Calu3 (cell line): ENCODE measurements around the gene EXOSC6. TPM values are rescaled to one million over a fixed set of nuclear protein-coding genes. Genes with fewer than 3 reads are reported as not detected.
"Not testable (repeated sequence)": the region's sequence is repeated elsewhere in the genome, so short reads cannot be mapped to it uniquely, and the experiment has no call there.

Source experiments
- BruUV-seq: library from RNA; stranded (reverse); fragments of 400-500 nt; replicated peaks from 2 replicates; lab custom pipeline; 2021; lab: Mats Ljungman, UMichigan
- CTCF ChIA-PET: fragments of 300-600 bp; sonication (Branson Sonifier 250); formaldehyde crosslinking; loops from one replicate; lab custom pipeline; 2022; ENCODE audit warnings: antibody characterized with exemption; lab: Charles Lee
- DNase-seq: peaks from one replicate; pipeline ENCODE4 v3.0.0; 2022
- H3K27ac Mint-ChIP-seq: one replicate; pipeline ENCODE4 v1.8.0; 2022; ENCODE audit warnings: mixed read lengths; ENCODE audit not compliant: unreplicated experiment
- H3K27me3 Mint-ChIP-seq: one replicate; pipeline ENCODE4 v1.8.0; 2022; ENCODE audit warnings: mixed read lengths; ENCODE audit not compliant: unreplicated experiment
- H3K36me3 Mint-ChIP-seq: one replicate; pipeline ENCODE4 v1.8.0; 2022; ENCODE audit warnings: mild to moderate bottlenecking, moderate library complexity, mixed read lengths; ENCODE audit not compliant: insufficient read depth, unreplicated experiment
- H3K4me1 Mint-ChIP-seq: one replicate; pipeline ENCODE4 v1.8.0; 2022; ENCODE audit warnings: mild to moderate bottlenecking, low read depth, mixed read lengths; ENCODE audit not compliant: unreplicated experiment
- H3K4me3 Mint-ChIP-seq: one replicate; pipeline ENCODE4 v1.8.0; 2022; ENCODE audit warnings: mild to moderate bottlenecking, low read depth, moderate library complexity, mixed read lengths; ENCODE audit not compliant: unreplicated experiment
- H3K9me3 Mint-ChIP-seq: one replicate; pipeline ENCODE4 v1.8.0; 2022; ENCODE audit warnings: low read depth, mixed read lengths; ENCODE audit not compliant: unreplicated experiment
- intact Hi-C: fragments of 100-400 bp; cut with micrococcal nuclease; formaldehyde crosslinking; loops from one replicate; pipeline ENCODE4 v1.10.0; 2022; ENCODE audit not compliant: unreplicated experiment
- total RNA-seq: library from RNA; stranded (reverse); gene quantifications from 2 replicates; pipeline ENCODE4 v1.2.3, GENCODE V29; 2022

EXOSC6 gene
- total RNA-seq, 1 experiment from 2014 or later = 32.3 TPM

- peaks cover 31% of the 10 kb centered on the region for H3K36me3 Mint-ChIP-seq
- H3K4me3 Mint-ChIP-seq, BruUV-seq, H3K9me3 Mint-ChIP-seq, H3K27ac Mint-ChIP-seq, H3K27me3 Mint-ChIP-seq, intact Hi-C loops, CTCF ChIA-PET, DNase-seq: not testable (repeated sequence)
- H3K4me1 Mint-ChIP-seq = peaks cover 10% of the 10 kb centered on the region
Observed at GRCh38 chr16:70226024-70226423, 25.7 kb downstream of the EXOSC6 start.

- intact Hi-C loops, H3K27me3 Mint-ChIP-seq, H3K4me3 Mint-ChIP-seq, H3K27ac Mint-ChIP-seq, DNase-seq, CTCF ChIA-PET, BruUV-seq, H3K9me3 Mint-ChIP-seq: not testable (repeated sequence)
- Mint-ChIP-seq H3K4me1 (peaks cover 10% of the 10 kb centered on the region), H3K36me3 (peaks cover 32% of the 10 kb centered on the region)
Observed at GRCh38 chr16:70225430-70225829, 26.3 kb downstream of the EXOSC6 start.

- H3K9me3 Mint-ChIP-seq, H3K4me3 Mint-ChIP-seq, H3K27me3 Mint-ChIP-seq, H3K27ac Mint-ChIP-seq, DNase-seq, BruUV-seq, intact Hi-C loops, CTCF ChIA-PET: not testable (repeated sequence)
- H3K4me1 Mint-ChIP-seq = peaks cover 10% of the 10 kb centered on the region
- H3K36me3 Mint-ChIP-seq = peaks cover 32% of the 10 kb centered on the region
Observed at GRCh38 chr16:70224645-70225044, 27.1 kb downstream of the EXOSC6 start.

GRCh38 chr16:70223971-70224513 is 27.7 kb downstream of the EXOSC6 start:
- Mint-ChIP-seq H3K4me1 (peaks cover 10% of the 10 kb centered on the region), H3K36me3 (peaks cover 30% of the 10 kb centered on the region)
- DNase-seq, H3K9me3 Mint-ChIP-seq, H3K4me3 Mint-ChIP-seq, CTCF ChIA-PET, intact Hi-C loops, H3K27ac Mint-ChIP-seq, H3K27me3 Mint-ChIP-seq, BruUV-seq: not testable (repeated sequence)

GRCh38 chr16:70223216-70223615 is 28.5 kb downstream of the EXOSC6 start:
- H3K36me3 Mint-ChIP-seq = peaks cover 30% of the 10 kb centered on the region
- intact Hi-C loops, BruUV-seq, H3K27me3 Mint-ChIP-seq, H3K9me3 Mint-ChIP-seq, H3K27ac Mint-ChIP-seq, H3K4me3 Mint-ChIP-seq, DNase-seq: not testable (repeated sequence)
- CTCF ChIA-PET = interaction anchor here (0.6 kb wide), 1 partner anchor 438 kb away, joined by 4 read pairs; no protein-coding TSS in a partner anchor
- H3K4me1 Mint-ChIP-seq = peaks cover 10% of the 10 kb centered on the region

GRCh38 chr16:70222574-70222973 is 29.2 kb downstream of the EXOSC6 start:
- H3K4me3 Mint-ChIP-seq, BruUV-seq, H3K27me3 Mint-ChIP-seq, DNase-seq, intact Hi-C loops, H3K9me3 Mint-ChIP-seq, H3K27ac Mint-ChIP-seq: not testable (repeated sequence)
- Mint-ChIP-seq H3K36me3 (peaks cover 35% of the 10 kb centered on the region), H3K4me1 (peaks cover 10% of the 10 kb centered on the region)
- CTCF ChIA-PET = interaction anchor here (0.6 kb wide), 1 partner anchor 437 kb away, joined by 4 read pairs; no protein-coding TSS in a partner anchor

- CTCF ChIA-PET = interaction anchor here (0.7 kb wide), 1 partner anchor 69 kb away, joined by 3 read pairs; no protein-coding TSS in a partner anchor
- H3K27ac Mint-ChIP-seq, intact Hi-C loops, H3K4me1 Mint-ChIP-seq, H3K27me3 Mint-ChIP-seq, H3K9me3 Mint-ChIP-seq, BruUV-seq, H3K4me3 Mint-ChIP-seq, DNase-seq: not testable (repeated sequence)
- peaks cover 48% of the 10 kb centered on the region for H3K36me3 Mint-ChIP-seq
Observed at GRCh38 chr16:70218586-70218985, 33.2 kb downstream of the EXOSC6 start.

- DNase-seq, BruUV-seq, H3K27ac Mint-ChIP-seq, CTCF ChIA-PET, intact Hi-C loops, H3K27me3 Mint-ChIP-seq, H3K4me3 Mint-ChIP-seq, H3K9me3 Mint-ChIP-seq, H3K4me1 Mint-ChIP-seq: not testable (repeated sequence)
- peaks cover 16% of the 10 kb centered on the region for H3K36me3 Mint-ChIP-seq
Observed at GRCh38 chr16:70206382-70206781, 45.4 kb downstream of the EXOSC6 start.

- H3K4me1 Mint-ChIP-seq, CTCF ChIA-PET, H3K27me3 Mint-ChIP-seq, H3K9me3 Mint-ChIP-seq, intact Hi-C loops, H3K27ac Mint-ChIP-seq, BruUV-seq, H3K4me3 Mint-ChIP-seq, DNase-seq: not testable (repeated sequence)
- H3K36me3 Mint-ChIP-seq = peaks cover 14% of the 10 kb centered on the region
Observed at GRCh38 chr16:70204668-70205405, 46.9 kb downstream of the EXOSC6 start.

- BruUV-seq, H3K27me3 Mint-ChIP-seq, CTCF ChIA-PET: not testable (repeated sequence)
Observed at GRCh38 chr16:70204010-70204409, 47.7 kb downstream of the EXOSC6 start.

More at GRCh38 chr16:70204010-70204409, 47.7 kb downstream of the EXOSC6 start:
- H3K36me3 Mint-ChIP-seq = peaks cover 10% of the 10 kb centered on the region
- H3K9me3 Mint-ChIP-seq, H3K4me3 Mint-ChIP-seq, DNase-seq, intact Hi-C loops, H3K4me1 Mint-ChIP-seq, H3K27ac Mint-ChIP-seq: not testable (repeated sequence)
